ENCODE data around the gene NPAS1. TPM values are rescaled to one million over a fixed set of nuclear protein-coding genes. Genes with fewer than 3 reads are reported as not detected.
"Not testable (repeated sequence)": the region's sequence is repeated elsewhere in the genome, so short reads cannot be mapped to it uniquely, and the experiment has no call there.

Gene NPAS1
- total RNA-seq, 1 experiment from 2014 or later, result not detected

- DNase-seq (ENCODE audit: low read depth), result no peak
Measured at GRCh38 chr19:47045867-47046470, 26.3 kb downstream of the NPAS1 start.

GRCh38 chr19:47047272-47047762, 27.7 kb downstream of the NPAS1 start:
- no peak for DNase-seq (ENCODE audit: low read depth)

GRCh38 chr19:47047763-47048405, 28.2 kb downstream of the NPAS1 start:
- DNase-seq (ENCODE audit: low read depth), result peak; percentile 90

GRCh38 chr19:47049307-47049700, 29.7 kb downstream of the NPAS1 start:
- peak; percentile 38 for DNase-seq (ENCODE audit: low read depth)

GRCh38 chr19:47050562-47050961, 30.9 kb downstream of the NPAS1 start:
- DNase-seq (ENCODE audit: low read depth), result not testable (repeated sequence)

GRCh38 chr19:47056411-47056810, 36.8 kb downstream of the NPAS1 start:
- no peak for DNase-seq (ENCODE audit: low read depth)

- peak; percentile 61 for DNase-seq (ENCODE audit: low read depth)
Measured at GRCh38 chr19:47057328-47057727, 37.7 kb downstream of the NPAS1 start.

- no peak for DNase-seq (ENCODE audit: low read depth)
Measured at GRCh38 chr19:47058621-47059022, 39.0 kb downstream of the NPAS1 start.

GRCh38 chr19:47063874-47064273, 44.2 kb downstream of the NPAS1 start:
- no peak for DNase-seq (ENCODE audit: low read depth)

GRCh38 chr19:47065242-47065641, 45.6 kb downstream of the NPAS1 start:
- DNase-seq (ENCODE audit: low read depth), result no peak

- DNase-seq (ENCODE audit: low read depth), result no peak
Measured at GRCh38 chr19:47066376-47067214, 47.0 kb downstream of the NPAS1 start.

- no peak for DNase-seq (ENCODE audit: low read depth)
Measured at GRCh38 chr19:47067215-47067847, 47.7 kb downstream of the NPAS1 start.

- no peak for DNase-seq (ENCODE audit: low read depth)
Measured at GRCh38 chr19:47068246-47068645, 48.6 kb downstream of the NPAS1 start.

- DNase-seq (ENCODE audit: low read depth), result no peak
Measured at GRCh38 chr19:47068876-47069406, 49.3 kb downstream of the NPAS1 start.

GRCh38 chr19:47069795-47070194, 50.2 kb downstream of the NPAS1 start:
- DNase-seq (ENCODE audit: low read depth), result no peak

GRCh38 chr19:47070756-47071155, 51.1 kb downstream of the NPAS1 start:
- DNase-seq (ENCODE audit: low read depth), result no peak

GRCh38 chr19:47071731-47072130, 52.1 kb downstream of the NPAS1 start:
- no peak for DNase-seq (ENCODE audit: low read depth)

GRCh38 chr19:47072323-47072722, 52.7 kb downstream of the NPAS1 start:
- no peak for DNase-seq (ENCODE audit: low read depth)

- no peak for DNase-seq (ENCODE audit: low read depth)
Measured at GRCh38 chr19:47073574-47073973, 53.9 kb downstream of the NPAS1 start.

- DNase-seq (ENCODE audit: low read depth), result no peak
Measured at GRCh38 chr19:47074621-47075020, 55.0 kb downstream of the NPAS1 start.

- no peak for DNase-seq (ENCODE audit: low read depth)
Measured at GRCh38 chr19:47075179-47075810, 55.7 kb downstream of the NPAS1 start.

All from HT1080 (cell line).